Upper lobe of left lung (tissue), 4 donors: ENCODE results near the gene EVA1B.

ENCODE experiments used
- POLR2A ChIP-seq, 4 donors: fragments of 450-650 bp; IDR thresholded peaks; one replicate each; pipeline ENCODE4 v1.5.1; 2016 to 2017; ENCODE audit warnings: antibody characterized with exemption in 4 of 4, mild to moderate bottlenecking in 2 of 4
- TF ChIP-seq, protein P1 (sequence below), 6 experiments: fragments of 450-650 bp in 4 of 6; fragments of 200-600 bp in 2 of 6; sonication (generic) in 2 of 6; IDR thresholded peaks; one replicate each; pipeline ENCODE4 v1.5.1; 2016 to 2019; ENCODE audit warnings: antibody characterized with exemption in 6 of 6

DNA sequence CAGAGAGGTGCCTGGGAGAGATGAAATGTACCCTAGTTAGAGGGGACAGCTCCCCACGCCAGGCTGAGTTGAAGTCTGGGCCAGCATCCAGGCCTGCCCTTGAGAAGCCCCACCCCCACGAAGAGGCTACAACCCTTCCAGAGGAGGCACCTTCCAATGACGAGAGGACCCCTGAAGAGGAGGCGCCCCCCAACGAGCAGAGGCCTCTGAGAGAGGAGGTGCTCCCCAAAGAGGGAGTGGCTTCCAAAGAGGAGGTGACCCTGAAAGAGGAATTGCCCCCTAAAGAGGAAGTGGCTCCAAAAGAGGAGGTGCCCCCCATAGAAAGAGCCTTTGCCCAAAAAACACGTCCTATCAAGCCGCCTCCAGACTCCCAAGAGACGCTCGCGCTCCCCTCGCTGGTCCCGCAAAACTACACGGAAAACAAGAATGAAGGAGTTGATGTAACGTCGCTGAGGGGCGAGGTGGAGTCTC lies 3.1 kb downstream of the EVA1B start:
- TF ChIP-seq POLR2A (IDR thresholded peaks at IDR 0.05): no peak
- TF ChIP-seq, protein P1, sequence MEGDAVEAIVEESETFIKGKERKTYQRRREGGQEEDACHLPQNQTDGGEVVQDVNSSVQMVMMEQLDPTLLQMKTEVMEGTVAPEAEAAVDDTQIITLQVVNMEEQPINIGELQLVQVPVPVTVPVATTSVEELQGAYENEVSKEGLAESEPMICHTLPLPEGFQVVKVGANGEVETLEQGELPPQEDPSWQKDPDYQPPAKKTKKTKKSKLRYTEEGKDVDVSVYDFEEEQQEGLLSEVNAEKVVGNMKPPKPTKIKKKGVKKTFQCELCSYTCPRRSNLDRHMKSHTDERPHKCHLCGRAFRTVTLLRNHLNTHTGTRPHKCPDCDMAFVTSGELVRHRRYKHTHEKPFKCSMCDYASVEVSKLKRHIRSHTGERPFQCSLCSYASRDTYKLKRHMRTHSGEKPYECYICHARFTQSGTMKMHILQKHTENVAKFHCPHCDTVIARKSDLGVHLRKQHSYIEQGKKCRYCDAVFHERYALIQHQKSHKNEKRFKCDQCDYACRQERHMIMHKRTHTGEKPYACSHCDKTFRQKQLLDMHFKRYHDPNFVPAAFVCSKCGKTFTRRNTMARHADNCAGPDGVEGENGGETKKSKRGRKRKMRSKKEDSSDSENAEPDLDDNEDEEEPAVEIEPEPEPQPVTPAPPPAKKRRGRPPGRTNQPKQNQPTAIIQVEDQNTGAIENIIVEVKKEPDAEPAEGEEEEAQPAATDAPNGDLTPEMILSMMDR (IDR thresholded peaks at IDR 0.05): no peak
